ENCODE results near the gene TMEM88. TPM values are rescaled to one million over a fixed set of nuclear protein-coding genes. Genes with fewer than 3 reads are reported as not detected.

The TMEM88 gene
- total and polyA plus RNA-seq, 4 donors, result 0.65 to 4.6 (median 3.7) TPM

GRCh38 chr17:7841396-7841914, 13.4 kb upstream of the TMEM88 start:
- H3K27me3 ChIP-seq (ENCODE audit: control insufficient read depth in 4 of 4, insufficient read depth in 4 of 4, low read length in 3 of 4), result no peaks in the 10 kb centered on the region
- peak in 1 of 2 donors; percentile 52 for TF ChIP-seq RAD21 (IDR thresholded peaks at IDR 0.05)
- TF ChIP-seq MAX (IDR thresholded peaks at IDR 0.05), result peak; percentile 39
- peak; percentile 5 for TF ChIP-seq SP1 (IDR thresholded peaks at IDR 0.05)
- TF ChIP-seq TAF1 (conservative IDR thresholded peaks at IDR 0.05), result no peak
- no peak for TF ChIP-seq RXRA (IDR thresholded peaks at IDR 0.05)
- TF ChIP-seq YY1 (IDR thresholded peaks at IDR 0.05), result no peak
- H3K9ac ChIP-seq (ENCODE audit: low read depth in 1 of 2, low read length in 2 of 2), result peak overlapping the region; percentile 9 to 80
- DNase-seq (ENCODE audit: low spot score), result peak; percentile 67
- H3K9me3 ChIP-seq (ENCODE audit: control insufficient read depth in 4 of 4, low read length in 3 of 4), result no peaks in the 10 kb centered on the region
- peaks cover 0 to 2% (median 2%) of the 10 kb centered on the region in 4 donors for H3K36me3 ChIP-seq (ENCODE audit: control insufficient read depth in 4 of 4, insufficient read depth in 3 of 4, low read depth in 1 of 4, low read length in 3 of 4)
- WGBS, result 3% methylated on average over 34 of the region's 34 CpGs
- H3K27ac ChIP-seq (ENCODE audit: low read depth in 1 of 2, low read length in 2 of 2), result peak overlapping the region; percentile 99 to 100
- peak overlapping the region; percentile 66 to 94 (median 79) for H3K4me3 ChIP-seq (ENCODE audit: low read depth in 1 of 3, low read length in 3 of 3)
- peaks cover 2 to 61% (median 43%) of the 10 kb centered on the region in 4 donors for H3K4me1 ChIP-seq (ENCODE audit: control insufficient read depth in 4 of 4, insufficient read depth in 4 of 4, low read length in 3 of 4)

DNA sequence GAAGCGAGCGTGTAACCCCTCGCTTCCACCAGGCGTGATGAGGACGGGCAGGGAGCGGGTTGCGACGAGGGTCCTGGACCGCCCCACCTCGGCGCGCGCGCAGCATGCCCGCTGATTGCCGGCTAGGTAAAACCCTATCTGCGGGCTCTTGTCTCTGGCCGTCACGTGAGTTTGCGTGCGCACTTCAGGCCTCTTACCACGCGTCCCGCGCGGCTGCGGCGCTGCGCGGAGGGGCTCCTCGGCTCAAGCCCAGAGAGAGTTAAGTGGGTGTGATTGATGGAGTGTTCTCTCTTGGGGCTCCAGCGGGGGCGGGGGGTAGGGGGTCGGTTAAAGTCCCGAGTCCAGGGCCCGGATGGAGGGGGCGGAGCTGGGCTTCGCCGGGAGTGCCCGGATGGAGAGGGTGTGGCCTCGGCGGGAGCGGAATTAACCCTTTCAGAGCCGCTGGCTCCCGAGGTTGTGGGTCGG, 12.9 kb upstream of the TMEM88 start:
- H3K9ac ChIP-seq (ENCODE audit: low read depth in 1 of 2, low read length in 2 of 2), result peak overlapping the region; percentile 96 to 100
- peak; percentile 92 for DNase-seq (ENCODE audit: low spot score)

More for the DNA sequence above, 12.9 kb upstream of the TMEM88 start:
- Histone ChIP-seq H3K27me3 (ENCODE audit: control insufficient read depth in 4 of 4, insufficient read depth in 4 of 4, low read length in 3 of 4) (no peaks in the 10 kb centered on the region), H3K27ac (ENCODE audit: low read depth in 1 of 2, low read length in 2 of 2) (peak overlapping the region; percentile 99 to 100), H3K4me1 (ENCODE audit: control insufficient read depth in 4 of 4, insufficient read depth in 4 of 4, low read length in 3 of 4) (peaks cover 2 to 59% (median 42%) of the 10 kb centered on the region in 4 donors), H3K36me3 (ENCODE audit: control insufficient read depth in 4 of 4, insufficient read depth in 3 of 4, low read depth in 1 of 4, low read length in 3 of 4) (peaks cover 0 to 7% (median 3%) of the 10 kb centered on the region in 4 donors), H3K9me3 (ENCODE audit: control insufficient read depth in 4 of 4, low read length in 3 of 4) (no peaks in the 10 kb centered on the region), H3K4me3 (ENCODE audit: low read depth in 1 of 3, low read length in 3 of 3) (peak overlapping the region; percentile 66 to 94 (median 79))
- TF ChIP-seq RXRA (IDR thresholded peaks at IDR 0.05) (peak in 1 of 2 donors; percentile 36), EGR1 (IDR thresholded peaks at IDR 0.05; ENCODE audit: low read depth in 2 of 2) (peak; percentile 62 to 91), SP1 (IDR thresholded peaks at IDR 0.05) (peak; percentile 62), CTCF (IDR thresholded peaks at IDR 0.05; ENCODE audit: low read depth, low read length, missing input control) (peak; percentile 1), RAD21 (IDR thresholded peaks at IDR 0.05) (no peak), HNF4A (conservative IDR thresholded peaks at IDR 0.05) (peak; percentile 67 to 78), HNF4G (IDR thresholded peaks at IDR 0.05) (no peak), TAF1 (conservative IDR thresholded peaks at IDR 0.05) (no peak), MAX (IDR thresholded peaks at IDR 0.05) (peak; percentile 63)
- TF ChIP-seq, protein P1, sequence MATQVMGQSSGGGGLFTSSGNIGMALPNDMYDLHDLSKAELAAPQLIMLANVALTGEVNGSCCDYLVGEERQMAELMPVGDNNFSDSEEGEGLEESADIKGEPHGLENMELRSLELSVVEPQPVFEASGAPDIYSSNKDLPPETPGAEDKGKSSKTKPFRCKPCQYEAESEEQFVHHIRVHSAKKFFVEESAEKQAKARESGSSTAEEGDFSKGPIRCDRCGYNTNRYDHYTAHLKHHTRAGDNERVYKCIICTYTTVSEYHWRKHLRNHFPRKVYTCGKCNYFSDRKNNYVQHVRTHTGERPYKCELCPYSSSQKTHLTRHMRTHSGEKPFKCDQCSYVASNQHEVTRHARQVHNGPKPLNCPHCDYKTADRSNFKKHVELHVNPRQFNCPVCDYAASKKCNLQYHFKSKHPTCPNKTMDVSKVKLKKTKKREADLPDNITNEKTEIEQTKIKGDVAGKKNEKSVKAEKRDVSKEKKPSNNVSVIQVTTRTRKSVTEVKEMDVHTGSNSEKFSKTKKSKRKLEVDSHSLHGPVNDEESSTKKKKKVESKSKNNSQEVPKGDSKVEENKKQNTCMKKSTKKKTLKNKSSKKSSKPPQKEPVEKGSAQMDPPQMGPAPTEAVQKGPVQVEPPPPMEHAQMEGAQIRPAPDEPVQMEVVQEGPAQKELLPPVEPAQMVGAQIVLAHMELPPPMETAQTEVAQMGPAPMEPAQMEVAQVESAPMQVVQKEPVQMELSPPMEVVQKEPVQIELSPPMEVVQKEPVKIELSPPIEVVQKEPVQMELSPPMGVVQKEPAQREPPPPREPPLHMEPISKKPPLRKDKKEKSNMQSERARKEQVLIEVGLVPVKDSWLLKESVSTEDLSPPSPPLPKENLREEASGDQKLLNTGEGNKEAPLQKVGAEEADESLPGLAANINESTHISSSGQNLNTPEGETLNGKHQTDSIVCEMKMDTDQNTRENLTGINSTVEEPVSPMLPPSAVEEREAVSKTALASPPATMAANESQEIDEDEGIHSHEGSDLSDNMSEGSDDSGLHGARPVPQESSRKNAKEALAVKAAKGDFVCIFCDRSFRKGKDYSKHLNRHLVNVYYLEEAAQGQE (IDR thresholded peaks at IDR 0.05), result peak; percentile 22
- TF ChIP-seq, protein P2, sequence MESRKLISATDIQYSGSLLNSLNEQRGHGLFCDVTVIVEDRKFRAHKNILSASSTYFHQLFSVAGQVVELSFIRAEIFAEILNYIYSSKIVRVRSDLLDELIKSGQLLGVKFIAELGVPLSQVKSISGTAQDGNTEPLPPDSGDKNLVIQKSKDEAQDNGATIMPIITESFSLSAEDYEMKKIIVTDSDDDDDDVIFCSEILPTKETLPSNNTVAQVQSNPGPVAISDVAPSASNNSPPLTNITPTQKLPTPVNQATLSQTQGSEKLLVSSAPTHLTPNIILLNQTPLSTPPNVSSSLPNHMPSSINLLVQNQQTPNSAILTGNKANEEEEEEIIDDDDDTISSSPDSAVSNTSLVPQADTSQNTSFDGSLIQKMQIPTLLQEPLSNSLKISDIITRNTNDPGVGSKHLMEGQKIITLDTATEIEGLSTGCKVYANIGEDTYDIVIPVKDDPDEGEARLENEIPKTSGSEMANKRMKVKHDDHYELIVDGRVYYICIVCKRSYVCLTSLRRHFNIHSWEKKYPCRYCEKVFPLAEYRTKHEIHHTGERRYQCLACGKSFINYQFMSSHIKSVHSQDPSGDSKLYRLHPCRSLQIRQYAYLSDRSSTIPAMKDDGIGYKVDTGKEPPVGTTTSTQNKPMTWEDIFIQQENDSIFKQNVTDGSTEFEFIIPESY (IDR thresholded peaks at IDR 0.05), result peak; percentile 29
- WGBS, result under 1% methylated on average over 46 of the region's 46 CpGs

All from liver (tissue), 9 donors.